ENCODE data around the gene C17orf100.

DNA sequence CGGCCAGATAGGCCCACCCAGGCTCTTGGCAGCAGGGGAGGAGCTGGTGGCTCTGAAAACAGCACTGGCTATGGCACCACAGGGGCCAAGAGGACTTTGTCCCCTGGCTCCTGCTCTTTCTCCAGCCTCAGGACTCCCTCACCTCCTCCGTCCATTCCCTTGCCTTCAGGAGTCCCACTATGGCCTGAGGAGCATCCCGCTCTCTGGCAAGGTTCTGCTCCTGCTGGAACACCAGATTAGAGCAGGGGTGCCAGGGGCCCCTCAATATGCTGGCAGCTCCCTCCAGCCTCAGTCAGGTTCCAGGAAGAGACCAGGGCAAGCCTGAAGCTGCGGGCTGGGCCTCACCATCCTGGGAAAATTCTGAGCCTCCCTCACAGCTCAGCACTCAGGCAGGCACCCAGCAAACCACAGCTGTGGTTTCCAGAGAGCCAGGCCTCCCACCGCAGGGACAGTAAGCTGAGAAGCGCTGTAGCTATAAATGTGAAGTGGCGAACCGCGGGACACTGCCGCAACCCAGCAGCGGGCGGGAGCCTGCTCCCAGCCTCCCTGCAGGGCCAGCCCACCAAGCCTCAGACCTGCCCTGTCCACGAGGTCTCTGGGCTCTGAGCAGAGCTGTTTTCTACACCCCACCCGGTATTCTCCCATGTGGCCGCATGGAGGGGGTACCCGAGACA lies 25.7 kb downstream of the C17orf100 start:
- no peak for TF ChIP-seq NCOA1 (IDR thresholded peaks at IDR 0.05; ENCODE audit: low read depth)
- TF ChIP-seq ZNF24 (IDR thresholded peaks at IDR 0.05) = no peak
- TF ChIP-seq SREBF1 (IDR thresholded peaks at IDR 0.05; ENCODE audit: borderline replicate concordance, low read depth, low read length) = no peak
- TF ChIP-seq MYBL2 (IDR thresholded peaks at IDR 0.05; ENCODE audit: low read depth) = no peak
- no peak for TF ChIP-seq MYBL2 (CRISPR knock-in tag; IDR thresholded peaks at IDR 0.05; ENCODE audit: borderline replicate concordance)

Data from K562 (cell line).